Astrocyte of the spinal cord (primary cell): ENCODE results near the gene WDPCP.

Experiments
- DNase-seq: peaks from one replicate; pipeline ENCODE4 v3.0.0; 2011; ENCODE audit warnings: low read depth, low spot score
- H3K4me3 ChIP-seq: 2 replicates; pipeline ENCODE4 v1.5.1; 2011; ENCODE audit warnings: low read depth, mild to moderate bottlenecking, low read length, moderate library complexity
- CTCF ChIP-seq: IDR thresholded peaks from 2 replicates; pipeline ENCODE4 v1.5.1; 2012; ENCODE audit warnings: low read depth, mild to moderate bottlenecking, low read length, inconsistent platforms
- in situ Hi-C: cut with HindIII; loops from 2 replicates; pipeline ENCODE4 v1.10.0; 2017; ENCODE audit warnings: low sequenced_read_pairs

Gene WDPCP

GRCh38 chr2:63194175-63194574, 394.1 kb downstream of the WDPCP start:
- no peak for DNase-seq
- in situ Hi-C loops, result no loop called here
- no peak overlapping the region for H3K4me3 ChIP-seq
- TF ChIP-seq CTCF, result no peak

- no peak overlapping the region for H3K4me3 ChIP-seq
- no peak for DNase-seq
- in situ Hi-C loops, result no loop called here
- TF ChIP-seq CTCF, result no peak
These were observed 395.1 kb downstream of the WDPCP start for GRCh38 chr2:63192889-63193774.

GRCh38 chr2:63192169-63192888, 395.9 kb downstream of the WDPCP start:
- in situ Hi-C loops, result no loop called here
- H3K4me3 ChIP-seq, result no peak overlapping the region
- no peak for TF ChIP-seq CTCF
- no peak for DNase-seq

- peak; percentile 90 for TF ChIP-seq CTCF
- peak; percentile 33 for DNase-seq
- in situ Hi-C loops, result no loop called here
- H3K4me3 ChIP-seq, result no peak overlapping the region
These were observed 399.3 kb downstream of the WDPCP start for GRCh38 chr2:63189026-63189425.

GRCh38 chr2:63186331-63186730, 401.9 kb downstream of the WDPCP start:
- H3K4me3 ChIP-seq, result no peak overlapping the region
- DNase-seq, result no peak
- in situ Hi-C loops, result no loop called here
- no peak for TF ChIP-seq CTCF

GRCh38 chr2:63163161-63163820, 425.0 kb downstream of the WDPCP start:
- DNase-seq, result no peak
- H3K4me3 ChIP-seq, result no peak overlapping the region
- in situ Hi-C loops, result no loop called here
- no peak for TF ChIP-seq CTCF
